Transverse colon (tissue), 4 donors: ENCODE measurements around the gene NDRG3. TPM values are rescaled to one million over a fixed set of nuclear protein-coding genes. Genes with fewer than 3 reads are reported as not detected.

Experiments used
- DNase-seq: peaks from one replicate; pipeline ENCODE4 v3.0.0-alpha.2; 2019
- H3K27ac ChIP-seq, 4 donors: fragments of 200-600 bp; sonication (generic); 2 replicates each; pipeline ENCODE4 v1.5.1; 2016 to 2018; ENCODE audit warnings: inconsistent platforms in 4 of 4
- H3K27me3 ChIP-seq: fragments of 200-600 bp; sonication (generic); 2 replicates; pipeline ENCODE4 v1.5.1; 2017; ENCODE audit warnings: inconsistent platforms
- H3K36me3 ChIP-seq, 4 donors: fragments of 200-600 bp; sonication (generic); 2 replicates each; pipeline ENCODE4 v1.5.1; 2017 to 2019; ENCODE audit warnings: inconsistent platforms in 4 of 4
- H3K4me1 ChIP-seq, 4 donors: fragments of 200-600 bp; sonication (generic); 2 replicates each; pipeline ENCODE4 v1.5.1; 2017 to 2020; ENCODE audit warnings: inconsistent platforms in 4 of 4
- H3K4me3 ChIP-seq, 4 donors: fragments of 200-600 bp; sonication (generic); 1 replicate in 1 of 4; 2 replicates in 3 of 4; pipeline versions ENCODE4 v1.5.1 to v1.6.1; 2017 to 2019; ENCODE audit warnings: inconsistent platforms in 4 of 4
- H3K9me3 ChIP-seq, 2 donors: fragments of 200-600 bp; sonication (generic); 2 replicates each; pipeline ENCODE4 v1.5.1; 2017 to 2019; ENCODE audit warnings: inconsistent platforms in 2 of 2
- CTCF ChIP-seq, 5 experiments: fragments of 200-600 bp in 3 of 5; fragments of 450-650 bp in 2 of 5; sonication (generic) in 3 of 5; IDR thresholded peaks; 1 replicate in 2 of 5; 2 replicates in 3 of 5; pipeline ENCODE4 v1.5.1; 2016 to 2017; ENCODE audit warnings: antibody characterized with exemption in 5 of 5, inconsistent platforms in 3 of 5, mild to moderate bottlenecking in 2 of 5, moderate library complexity in 1 of 5
- EP300 ChIP-seq: sonication (generic); formaldehyde crosslinking; IDR thresholded peaks from one replicate; pipeline ENCODE4 v1.6.1; 2017; ENCODE audit warnings: antibody characterized with exemption, low read depth
- POLR2A ChIP-seq: fragments of 450-650 bp; IDR thresholded peaks from one replicate; pipeline ENCODE4 v1.6.1; 2016; ENCODE audit warnings: antibody characterized with exemption, mild to moderate bottlenecking, moderate library complexity
- POLR2AphosphoS5 ChIP-seq, 3 donors: sonication (generic); formaldehyde crosslinking; IDR thresholded peaks; one replicate each; pipeline ENCODE4 v1.6.1; 2016; ENCODE audit warnings: antibody characterized with exemption in 3 of 3
- WGBS, 2 donors: methylation state at CpG; one replicate each; pipeline ENCODE4 v1.1.5; 2018; ENCODE audit warnings: low coverage in 1 of 2; 5-methylcytosine and 5-hydroxymethylcytosine counted together
- in situ Hi-C, 4 donors: fragments of 200-750 bp; cut with MboI; loops; one replicate each; pipeline versions ENCODE4 v1.15.0 to v1.15.1; 2017; ENCODE audit warnings: low sequenced_read_pairs in 3 of 4, low pct_ligation_motif_present in 1 of 4, low pct_unique_long_range_greater_than_20kb in 1 of 4
- intact Hi-C: fragments of 100-400 bp; cut with DNase I; formaldehyde crosslinking; loops from one replicate; pipeline ENCODE4 v1.15.1; 2023; ENCODE audit warnings: low total_unique reads
- total RNA-seq, 4 donors: library from RNA; depleted of rRNA; stranded (reverse); fragments of >200 nt; gene quantifications; one replicate each; pipeline ENCODE4 v1.1.0, GENCODE V29; 2016

The NDRG3 gene
- total RNA-seq, 4 donors from 2014 or later = 1.9 to 54.7 (median 33.1) TPM

GRCh38 chr20:36773597-36774390 lies 27.9 kb upstream of the NDRG3 start, which contains the start of gene DSN1:
TSS of gene DSN1 (minus strand) at chr20:36773763. CDS start at chr20:36771458, 2,305 bp downstream.
- Histone ChIP-seq H3K27me3 (no peaks in the 10 kb centered on the region), H3K9me3 (no peaks in the 10 kb centered on the region), H3K4me1 (peaks cover 6 to 32% (median 15%) of the 10 kb centered on the region in 4 donors), H3K4me3 (peak within 1 kb of the TSS; percentile 52 to 92 (median 61)), H3K27ac (peak within 1 kb of the TSS; percentile 93 to 99 (median 97)), H3K36me3 (no peaks in the 10 kb centered on the region)
- 0% methylated on average over 5 to 41 of the region's 61 CpGs for WGBS, 2 donors
- intact Hi-C loops = no loop called here
- TF ChIP-seq CTCF (IDR thresholded peaks at IDR 0.05) = no peak
- peak; percentile 84 for TF ChIP-seq POLR2A
- peak; percentile 77 to 86 (median 83) for TF ChIP-seq POLR2AphosphoS5 (IDR thresholded peaks at IDR 0.05)
- peak; percentile 99 for DNase-seq
- in situ Hi-C loops = loop anchor here in 1 of 4 donors (25.0 kb wide), 1 partner anchor 211 kb away; the partner anchor contains the start of gene TGIF2

GRCh38 chr20:36773107-36773596 lies 27.3 kb upstream of the NDRG3 start:
- WGBS, 2 donors = 0 to 2% methylated on average over 5 to 28 of the region's 28 CpGs
- Histone ChIP-seq H3K36me3 (no peaks in the 10 kb centered on the region), H3K27ac (peak overlapping the region; percentile 93 to 99 (median 97)), H3K4me3 (peak overlapping the region; percentile 52 to 92 (median 61)), H3K9me3 (no peaks in the 10 kb centered on the region), H3K27me3 (no peaks in the 10 kb centered on the region), H3K4me1 (peaks cover 6 to 32% (median 15%) of the 10 kb centered on the region in 4 donors)
- intact Hi-C loops = no loop called here
- in situ Hi-C loops = loop anchor here in 1 of 4 donors (25.0 kb wide), 1 partner anchor 211 kb away; the partner anchor contains the start of gene TGIF2
- no peak for DNase-seq
- no peak for TF ChIP-seq CTCF (IDR thresholded peaks at IDR 0.05)
- TF ChIP-seq POLR2AphosphoS5 (IDR thresholded peaks at IDR 0.05) = no peak
- TF ChIP-seq EP300 = no peak
- TF ChIP-seq POLR2A = no peak

- H3K27ac ChIP-seq = no peak overlapping the region
- H3K9me3 ChIP-seq = no peaks in the 10 kb centered on the region
- peaks cover 6 to 29% (median 15%) of the 10 kb centered on the region in 4 donors for H3K4me1 ChIP-seq
- in situ Hi-C loops = loop anchor here in 1 of 4 donors (25.0 kb wide), 1 partner anchor 208 kb away; the partner anchor contains the start of gene TGIF2
- H3K36me3 ChIP-seq = no peaks in the 10 kb centered on the region
- H3K27me3 ChIP-seq = no peaks in the 10 kb centered on the region
- intact Hi-C loops = no loop called here
- 94% methylated on average over 7 of the region's 7 CpGs; no CpG with 5 or more reads in 1 of the 2 donors for WGBS, 2 donors
- TF ChIP-seq EP300 = no peak
- TF ChIP-seq CTCF (IDR thresholded peaks at IDR 0.05) = no peak
- no peak for TF ChIP-seq POLR2AphosphoS5 (IDR thresholded peaks at IDR 0.05)
- TF ChIP-seq POLR2A = no peak
- H3K4me3 ChIP-seq = no peak overlapping the region
- DNase-seq = no peak
Observed at GRCh38 chr20:36770680-36771079, 24.8 kb upstream of the NDRG3 start.

DNA sequence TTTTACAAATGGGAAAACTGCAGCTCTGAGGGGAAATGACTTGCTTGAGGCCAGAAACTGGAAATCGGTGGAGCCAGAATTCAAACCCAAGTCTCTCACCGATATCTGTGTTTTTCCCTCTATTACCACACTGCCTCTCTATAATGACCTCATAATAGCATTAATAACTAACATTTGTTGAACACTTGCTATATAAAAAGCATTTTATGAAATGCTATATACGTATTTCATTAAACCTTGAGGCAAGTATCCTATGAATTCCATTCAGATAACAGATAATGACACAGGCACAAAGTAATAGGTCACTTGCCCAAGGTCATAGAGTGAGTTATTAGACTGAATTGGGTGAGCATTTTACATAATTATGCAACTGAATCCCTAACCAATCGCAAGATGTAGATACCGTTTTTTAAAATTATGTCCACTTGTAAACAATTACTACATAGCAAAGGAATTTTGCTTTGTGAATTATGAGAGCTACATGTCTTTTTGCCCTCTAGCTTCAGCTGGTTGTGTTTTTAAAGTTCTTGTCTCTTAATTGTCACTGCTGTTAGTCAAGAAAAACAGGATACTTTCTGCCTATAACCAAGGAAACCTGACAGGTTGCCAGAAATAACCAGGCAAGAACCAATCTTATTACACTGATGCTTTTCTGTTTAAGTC lies 23.0 kb upstream of the NDRG3 start:
- Histone ChIP-seq H3K27me3 (no peaks in the 10 kb centered on the region), H3K4me1 (peaks cover 6 to 13% (median 9%) of the 10 kb centered on the region in 4 donors), H3K4me3 (no peak overlapping the region), H3K36me3 (no peaks in the 10 kb centered on the region), H3K9me3 (no peaks in the 10 kb centered on the region), H3K27ac (no peak overlapping the region)
- 72 to 79% methylated on average over 5 of the region's 5 CpGs for WGBS, 2 donors
- DNase-seq = no peak
- TF ChIP-seq EP300 (no peak), CTCF (IDR thresholded peaks at IDR 0.05) (no peak), POLR2AphosphoS5 (IDR thresholded peaks at IDR 0.05) (no peak), POLR2A (no peak)
- in situ Hi-C loops (loop anchor here in 1 of 4 donors (25.0 kb wide), 1 partner anchor 207 kb away; the partner anchor contains the start of gene TGIF2), intact Hi-C loops (no loop called here)
